Parathyroid adenoma (tissue), 2 donors: ENCODE data around the gene CSNK1A1.

ENCODE experiments used
- H2AFZ ChIP-seq: fragments of 300-600 bp; sonication (generic); one replicate; pipeline ENCODE4 v1.7.0; 2017; ENCODE audit warnings: antibody characterized with exemption, mild to moderate bottlenecking
- H3K27ac ChIP-seq: fragments of 300-600 bp; sonication (generic); one replicate; pipeline ENCODE4 v1.7.0; 2017
- H3K27me3 ChIP-seq: fragments of 300-600 bp; sonication (generic); one replicate; pipeline ENCODE4 v1.7.0; 2017; ENCODE audit warnings: low read length; ENCODE audit not compliant: control insufficient read depth, insufficient read depth
- H3K36me3 ChIP-seq: fragments of 300-600 bp; sonication (generic); one replicate; pipeline ENCODE4 v1.7.0; 2017; ENCODE audit warnings: low read length; ENCODE audit not compliant: control insufficient read depth, insufficient read depth
- H3K4me1 ChIP-seq: fragments of 300-600 bp; sonication (generic); one replicate; pipeline ENCODE4 v1.7.0; 2017; ENCODE audit warnings: control low read depth
- H3K4me2 ChIP-seq: fragments of 300-600 bp; sonication (generic); one replicate; pipeline ENCODE4 v1.7.0; 2017; ENCODE audit warnings: low read length
- H3K4me3 ChIP-seq: fragments of 300-600 bp; sonication (generic); one replicate; pipeline ENCODE4 v1.7.0; 2017; ENCODE audit warnings: low read depth, low read length
- H3K79me2 ChIP-seq: fragments of 300-600 bp; sonication (generic); one replicate; pipeline ENCODE4 v1.7.0; 2017; ENCODE audit warnings: control low read depth
- H3K9ac ChIP-seq: fragments of 300-600 bp; sonication (generic); one replicate; pipeline ENCODE4 v1.7.0; 2017; ENCODE audit warnings: mild to moderate bottlenecking
- H3K9me3 ChIP-seq: fragments of 300-600 bp; sonication (generic); one replicate; pipeline ENCODE4 v1.7.0; 2017; ENCODE audit warnings: low read length; ENCODE audit not compliant: control insufficient read depth
- TF ChIP-seq, protein P1 (sequence below): fragments of 300-600 bp; sonication (generic); IDR thresholded peaks from one replicate; pipeline ENCODE4 v1.7.0; 2017; ENCODE audit warnings: antibody characterized with exemption, mild to moderate bottlenecking
- donor health status: primary hyperparathyroidism.

Gene CSNK1A1

DNA sequence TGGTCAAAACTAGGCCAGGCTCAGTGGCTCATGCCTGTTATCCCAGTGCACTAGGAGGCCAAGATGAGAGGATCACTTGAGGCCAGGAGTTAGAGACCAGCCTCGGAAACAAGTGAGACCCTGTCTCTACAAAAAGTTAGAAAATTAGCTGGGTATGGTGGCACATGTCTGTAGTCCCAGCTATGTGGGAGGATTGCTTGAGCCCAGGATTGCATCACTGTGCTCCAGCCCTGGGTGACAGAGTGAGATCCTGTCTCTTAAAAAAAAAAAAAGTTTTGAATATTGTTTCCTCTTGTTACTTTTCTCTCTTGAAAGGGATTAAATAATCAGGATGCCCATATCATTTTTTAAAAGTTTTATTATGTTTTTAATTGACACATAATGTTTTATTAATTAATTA lies 37.7 kb upstream of the CSNK1A1 start:
- TF ChIP-seq, protein P1, sequence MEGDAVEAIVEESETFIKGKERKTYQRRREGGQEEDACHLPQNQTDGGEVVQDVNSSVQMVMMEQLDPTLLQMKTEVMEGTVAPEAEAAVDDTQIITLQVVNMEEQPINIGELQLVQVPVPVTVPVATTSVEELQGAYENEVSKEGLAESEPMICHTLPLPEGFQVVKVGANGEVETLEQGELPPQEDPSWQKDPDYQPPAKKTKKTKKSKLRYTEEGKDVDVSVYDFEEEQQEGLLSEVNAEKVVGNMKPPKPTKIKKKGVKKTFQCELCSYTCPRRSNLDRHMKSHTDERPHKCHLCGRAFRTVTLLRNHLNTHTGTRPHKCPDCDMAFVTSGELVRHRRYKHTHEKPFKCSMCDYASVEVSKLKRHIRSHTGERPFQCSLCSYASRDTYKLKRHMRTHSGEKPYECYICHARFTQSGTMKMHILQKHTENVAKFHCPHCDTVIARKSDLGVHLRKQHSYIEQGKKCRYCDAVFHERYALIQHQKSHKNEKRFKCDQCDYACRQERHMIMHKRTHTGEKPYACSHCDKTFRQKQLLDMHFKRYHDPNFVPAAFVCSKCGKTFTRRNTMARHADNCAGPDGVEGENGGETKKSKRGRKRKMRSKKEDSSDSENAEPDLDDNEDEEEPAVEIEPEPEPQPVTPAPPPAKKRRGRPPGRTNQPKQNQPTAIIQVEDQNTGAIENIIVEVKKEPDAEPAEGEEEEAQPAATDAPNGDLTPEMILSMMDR, result no peak
- Histone ChIP-seq H2AFZ (no peak overlapping the region), H3K4me3 (no peak overlapping the region), H3K9me3 (no peaks in the 10 kb centered on the region), H3K27me3 (no peaks in the 10 kb centered on the region), H3K4me1 (peaks cover 19% of the 10 kb centered on the region), H3K36me3 (no peaks in the 10 kb centered on the region), H3K79me2 (peaks cover 13% of the 10 kb centered on the region), H3K4me2 (no peak overlapping the region), H3K27ac (no peak overlapping the region), H3K9ac (no peak overlapping the region)

DNA sequence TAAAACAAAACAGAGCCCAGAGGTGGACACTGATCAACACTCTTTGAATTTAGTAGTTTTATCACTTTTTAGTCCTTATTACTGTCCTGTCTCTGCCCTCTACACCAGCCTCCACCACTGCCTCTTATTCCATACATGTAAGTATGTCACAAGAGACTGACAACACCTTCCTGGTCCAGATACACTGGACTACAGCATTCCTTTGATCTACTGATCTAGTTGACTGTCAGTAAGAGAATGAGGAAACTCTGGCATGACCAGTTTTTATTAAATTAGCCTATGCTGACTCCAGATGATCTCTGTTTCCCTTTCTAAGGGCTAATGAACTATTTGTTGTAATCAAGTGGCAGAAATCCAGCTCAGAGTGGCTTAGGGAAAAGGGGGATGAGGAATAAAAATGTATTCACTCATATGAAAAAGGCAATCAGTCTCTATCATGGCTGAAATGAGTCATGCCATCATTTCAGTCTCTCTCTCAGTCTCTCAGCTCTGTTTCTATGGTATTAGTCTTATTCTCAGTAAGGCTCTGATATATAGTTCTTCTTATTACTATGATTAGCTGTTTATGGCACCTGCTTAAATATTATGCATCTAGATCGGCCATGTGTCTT lies 35.6 kb upstream of the CSNK1A1 start:
- Histone ChIP-seq H3K36me3 (no peaks in the 10 kb centered on the region), H3K9ac (no peak overlapping the region), H3K4me3 (no peak overlapping the region), H3K79me2 (peaks cover 11% of the 10 kb centered on the region), H3K4me2 (peak overlapping the region; percentile 21), H2AFZ (peak overlapping the region; percentile 7), H3K4me1 (peaks cover 34% of the 10 kb centered on the region), H3K9me3 (no peaks in the 10 kb centered on the region), H3K27ac (peak overlapping the region; percentile 3), H3K27me3 (no peaks in the 10 kb centered on the region)
- TF ChIP-seq, protein P1, result no peak

DNA sequence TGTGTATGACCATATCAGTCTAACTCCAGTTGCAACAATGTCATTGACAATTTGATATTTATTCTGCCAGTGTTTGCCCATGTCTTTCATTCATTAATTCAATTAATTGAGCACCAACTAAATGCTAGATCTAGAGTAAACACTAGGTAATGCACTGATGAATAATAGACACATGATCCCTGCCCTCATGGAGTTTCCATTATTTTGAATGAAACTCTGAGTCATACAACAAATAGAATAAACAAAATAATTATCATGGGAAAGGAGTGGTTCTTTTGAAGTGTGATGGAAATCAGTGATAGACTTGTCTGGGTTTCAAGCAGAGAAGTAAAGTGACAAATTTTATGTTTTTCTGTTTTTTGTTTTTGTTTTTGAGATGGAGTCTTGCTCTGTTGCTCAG lies 34.7 kb upstream of the CSNK1A1 start:
- Histone ChIP-seq H3K79me2 (peaks cover 11% of the 10 kb centered on the region), H3K9me3 (no peaks in the 10 kb centered on the region), H3K4me2 (no peak overlapping the region), H3K4me1 (peaks cover 35% of the 10 kb centered on the region), H2AFZ (no peak overlapping the region), H3K4me3 (no peak overlapping the region), H3K36me3 (no peaks in the 10 kb centered on the region), H3K27me3 (no peaks in the 10 kb centered on the region), H3K9ac (no peak overlapping the region), H3K27ac (no peak overlapping the region)
- TF ChIP-seq, protein P1, result no peak

DNA sequence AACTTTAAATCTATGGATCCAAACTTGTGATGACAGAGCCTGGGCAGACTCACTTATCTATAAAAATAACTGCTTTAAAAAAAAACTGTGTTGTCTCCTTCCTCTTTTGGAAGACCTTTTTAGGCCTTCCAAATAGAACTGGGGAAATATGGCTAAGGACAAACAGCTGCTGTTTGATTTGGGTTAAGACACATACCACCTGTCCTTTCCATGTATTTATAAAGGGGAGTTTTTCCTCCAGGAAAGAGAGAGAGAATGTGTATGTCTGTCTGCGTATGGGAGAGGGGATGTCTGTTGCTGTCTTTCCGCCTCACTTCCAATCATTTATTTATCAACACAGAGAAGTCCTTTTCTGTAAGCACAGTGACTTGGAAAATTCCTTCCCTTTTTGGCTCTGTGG lies 32.9 kb upstream of the CSNK1A1 start:
- Histone ChIP-seq H3K4me2 (peak overlapping the region; percentile 2), H3K79me2 (peaks cover 7% of the 10 kb centered on the region), H3K27me3 (no peaks in the 10 kb centered on the region), H3K4me3 (no peak overlapping the region), H3K9ac (no peak overlapping the region), H3K27ac (peak overlapping the region; percentile 90), H3K9me3 (no peaks in the 10 kb centered on the region), H3K36me3 (no peaks in the 10 kb centered on the region), H3K4me1 (peaks cover 38% of the 10 kb centered on the region), H2AFZ (no peak overlapping the region)
- TF ChIP-seq, protein P1, result no peak

DNA sequence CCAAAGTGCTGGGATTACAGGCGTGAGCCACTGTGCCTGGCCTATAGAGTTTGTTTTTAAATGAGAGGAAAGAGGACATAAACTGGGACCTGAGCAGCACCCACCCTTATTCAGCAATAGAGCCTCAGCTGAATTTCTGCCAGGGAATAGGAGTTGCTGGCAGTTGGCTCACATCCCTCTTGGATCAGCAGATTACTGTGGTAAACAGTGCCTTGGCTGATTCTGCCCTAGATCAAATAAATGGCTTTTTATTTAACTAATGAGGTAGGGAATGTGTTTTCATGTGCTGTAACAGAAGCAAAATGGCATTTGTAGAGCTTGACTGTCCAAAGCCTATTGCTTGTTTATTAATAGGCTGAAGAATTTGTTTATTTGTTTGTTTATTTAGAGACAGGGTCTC lies 32.2 kb upstream of the CSNK1A1 start:
- Histone ChIP-seq H2AFZ (peak overlapping the region; percentile 65), H3K4me1 (peaks cover 38% of the 10 kb centered on the region), H3K9me3 (no peaks in the 10 kb centered on the region), H3K79me2 (peaks cover 7% of the 10 kb centered on the region), H3K9ac (no peak overlapping the region), H3K4me3 (no peak overlapping the region), H3K4me2 (peak overlapping the region; percentile 34), H3K27me3 (no peaks in the 10 kb centered on the region), H3K36me3 (no peaks in the 10 kb centered on the region), H3K27ac (peak overlapping the region; percentile 90)
- TF ChIP-seq, protein P1, result no peak
